ENCODE data around the gene GARS1.

- TF ChIP-seq, protein P1, sequence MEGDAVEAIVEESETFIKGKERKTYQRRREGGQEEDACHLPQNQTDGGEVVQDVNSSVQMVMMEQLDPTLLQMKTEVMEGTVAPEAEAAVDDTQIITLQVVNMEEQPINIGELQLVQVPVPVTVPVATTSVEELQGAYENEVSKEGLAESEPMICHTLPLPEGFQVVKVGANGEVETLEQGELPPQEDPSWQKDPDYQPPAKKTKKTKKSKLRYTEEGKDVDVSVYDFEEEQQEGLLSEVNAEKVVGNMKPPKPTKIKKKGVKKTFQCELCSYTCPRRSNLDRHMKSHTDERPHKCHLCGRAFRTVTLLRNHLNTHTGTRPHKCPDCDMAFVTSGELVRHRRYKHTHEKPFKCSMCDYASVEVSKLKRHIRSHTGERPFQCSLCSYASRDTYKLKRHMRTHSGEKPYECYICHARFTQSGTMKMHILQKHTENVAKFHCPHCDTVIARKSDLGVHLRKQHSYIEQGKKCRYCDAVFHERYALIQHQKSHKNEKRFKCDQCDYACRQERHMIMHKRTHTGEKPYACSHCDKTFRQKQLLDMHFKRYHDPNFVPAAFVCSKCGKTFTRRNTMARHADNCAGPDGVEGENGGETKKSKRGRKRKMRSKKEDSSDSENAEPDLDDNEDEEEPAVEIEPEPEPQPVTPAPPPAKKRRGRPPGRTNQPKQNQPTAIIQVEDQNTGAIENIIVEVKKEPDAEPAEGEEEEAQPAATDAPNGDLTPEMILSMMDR (IDR thresholded peaks at IDR 0.05), result no peak
- TF ChIP-seq POLR2A (IDR thresholded peaks at IDR 0.05), result no peak
Measured at GRCh38 chr7:30662431-30662939, 67.8 kb downstream of the GARS1 start.

Data from right lobe of liver (tissue), 4 donors.